ENCODE results near the gene TPCN2. TPM values are rescaled to one million over a fixed set of nuclear protein-coding genes. Genes with fewer than 3 reads are reported as not detected.

TPCN2 gene
- total RNA-seq, 2 donors from 2014 or later = 4.2 to 5.3 TPM

- Histone ChIP-seq H3K27me3 (no peaks in the 10 kb centered on the region), H3K4me1 (peaks cover 0 to under 1% of the 10 kb centered on the region in 2 donors), H3K9me3 (no peaks in the 10 kb centered on the region), H3K36me3 (peaks cover 15% of the 10 kb centered on the region), H3K27ac (no peak overlapping the region), H3K4me3 (no peak overlapping the region)
- TF ChIP-seq, protein P1, sequence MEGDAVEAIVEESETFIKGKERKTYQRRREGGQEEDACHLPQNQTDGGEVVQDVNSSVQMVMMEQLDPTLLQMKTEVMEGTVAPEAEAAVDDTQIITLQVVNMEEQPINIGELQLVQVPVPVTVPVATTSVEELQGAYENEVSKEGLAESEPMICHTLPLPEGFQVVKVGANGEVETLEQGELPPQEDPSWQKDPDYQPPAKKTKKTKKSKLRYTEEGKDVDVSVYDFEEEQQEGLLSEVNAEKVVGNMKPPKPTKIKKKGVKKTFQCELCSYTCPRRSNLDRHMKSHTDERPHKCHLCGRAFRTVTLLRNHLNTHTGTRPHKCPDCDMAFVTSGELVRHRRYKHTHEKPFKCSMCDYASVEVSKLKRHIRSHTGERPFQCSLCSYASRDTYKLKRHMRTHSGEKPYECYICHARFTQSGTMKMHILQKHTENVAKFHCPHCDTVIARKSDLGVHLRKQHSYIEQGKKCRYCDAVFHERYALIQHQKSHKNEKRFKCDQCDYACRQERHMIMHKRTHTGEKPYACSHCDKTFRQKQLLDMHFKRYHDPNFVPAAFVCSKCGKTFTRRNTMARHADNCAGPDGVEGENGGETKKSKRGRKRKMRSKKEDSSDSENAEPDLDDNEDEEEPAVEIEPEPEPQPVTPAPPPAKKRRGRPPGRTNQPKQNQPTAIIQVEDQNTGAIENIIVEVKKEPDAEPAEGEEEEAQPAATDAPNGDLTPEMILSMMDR (IDR thresholded peaks at IDR 0.05) = no peak
- DNase-seq (ENCODE audit: low spot score) = no peak
These were observed 45.6 kb downstream of the TPCN2 start for GRCh38 chr11:69094111-69094914.

DNA sequence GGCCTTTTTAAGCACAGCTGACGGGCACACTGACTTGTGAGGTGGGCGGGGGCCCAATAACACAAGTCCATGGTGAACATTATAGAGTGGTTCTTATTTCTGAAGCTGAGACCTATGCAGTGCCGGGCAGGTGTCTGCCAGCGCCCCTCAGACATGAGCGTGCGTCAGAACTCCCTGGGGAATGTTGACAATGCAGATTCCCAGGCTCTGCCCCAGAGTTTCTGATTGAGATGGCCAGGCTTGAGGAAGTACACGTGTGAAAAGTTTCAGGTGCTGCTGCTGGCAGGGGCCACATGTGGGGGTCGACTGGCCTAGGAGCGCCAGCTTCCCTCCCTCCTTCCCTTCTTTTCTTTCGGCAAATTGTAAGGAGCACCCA is 46.2 kb downstream of the TPCN2 start:
- H3K9me3 ChIP-seq = no peaks in the 10 kb centered on the region

GRCh38 chr11:69095300-69095699 is 46.6 kb downstream of the TPCN2 start:
- H3K4me3 ChIP-seq = no peak overlapping the region
- H3K27ac ChIP-seq = no peak overlapping the region
- H3K36me3 ChIP-seq = peaks cover 10% of the 10 kb centered on the region
- no peaks in the 10 kb centered on the region for H3K4me1 ChIP-seq
- H3K27me3 ChIP-seq = no peaks in the 10 kb centered on the region
- TF ChIP-seq, protein P1 (IDR thresholded peaks at IDR 0.05) = no peak
- H3K9me3 ChIP-seq = no peaks in the 10 kb centered on the region
- no peak for DNase-seq (ENCODE audit: low spot score)

More for the DNA sequence above, 46.2 kb downstream of the TPCN2 start:
- no peaks in the 10 kb centered on the region for H3K27me3 ChIP-seq
- H3K4me3 ChIP-seq = no peak overlapping the region
- no peak overlapping the region for H3K27ac ChIP-seq
- no peak for DNase-seq (ENCODE audit: low spot score)
- H3K36me3 ChIP-seq = peaks cover 14% of the 10 kb centered on the region
- H3K4me1 ChIP-seq = no peaks in the 10 kb centered on the region
- TF ChIP-seq, protein P1 (IDR thresholded peaks at IDR 0.05) = no peak

DNA sequence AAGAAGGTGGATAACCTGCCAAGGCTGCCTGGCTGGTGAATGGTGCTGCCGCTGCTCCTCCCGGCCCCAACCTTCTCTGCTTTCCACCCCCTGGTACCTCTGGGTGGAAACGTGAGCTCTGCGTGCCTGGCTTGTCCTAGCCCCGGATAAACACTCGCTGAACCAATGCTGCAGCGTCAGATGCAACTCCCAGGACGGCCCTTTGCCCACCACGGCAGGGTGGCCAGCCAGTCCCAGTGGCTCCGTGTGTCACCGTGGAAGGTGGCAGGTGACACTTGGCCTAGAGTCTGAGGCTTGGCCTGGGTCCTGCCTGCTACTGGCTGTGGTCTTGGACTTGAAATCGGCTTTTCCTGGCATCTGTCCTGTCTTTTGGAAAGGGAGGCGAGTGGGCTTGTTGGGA is 47.7 kb downstream of the TPCN2 start:
- Histone ChIP-seq H3K4me3 (no peak overlapping the region), H3K27ac (no peak overlapping the region), H3K36me3 (peaks cover 5% of the 10 kb centered on the region), H3K27me3 (no peaks in the 10 kb centered on the region), H3K9me3 (no peaks in the 10 kb centered on the region), H3K4me1 (peaks cover 0 to under 1% of the 10 kb centered on the region in 2 donors)
- no peak for DNase-seq (ENCODE audit: low spot score)
- TF ChIP-seq, protein P1 (IDR thresholded peaks at IDR 0.05) = no peak

DNA sequence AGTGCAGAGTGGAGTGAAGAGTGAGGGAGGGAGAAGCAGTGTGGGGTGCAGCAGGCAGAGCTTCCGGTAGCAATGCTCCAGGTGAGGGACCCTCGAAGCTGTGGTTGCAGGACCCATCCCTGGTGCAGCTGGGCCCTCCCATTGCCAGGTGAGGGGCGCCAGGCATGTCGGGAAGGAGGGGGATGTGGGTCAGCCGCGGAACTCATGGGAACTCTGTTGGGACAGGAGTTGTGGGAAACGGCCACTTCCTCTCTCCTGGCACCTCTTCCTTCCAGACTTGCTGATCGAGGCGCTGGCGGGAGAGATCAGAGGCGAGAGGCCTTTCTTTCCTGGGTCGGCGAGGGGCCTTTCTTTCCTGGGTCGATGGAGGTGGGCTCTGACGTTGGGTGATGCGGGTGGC is 48.5 kb downstream of the TPCN2 start:
- H3K27ac ChIP-seq = no peak overlapping the region
- DNase-seq (ENCODE audit: low spot score) = no peak
- H3K4me3 ChIP-seq = no peak overlapping the region
- peaks cover 0 to 7% of the 10 kb centered on the region in 2 donors for H3K4me1 ChIP-seq
- TF ChIP-seq, protein P1 (IDR thresholded peaks at IDR 0.05) = no peak
- H3K36me3 ChIP-seq = no peaks in the 10 kb centered on the region
- H3K27me3 ChIP-seq = no peaks in the 10 kb centered on the region
- no peaks in the 10 kb centered on the region for H3K9me3 ChIP-seq
